Camera-type eye (tissue), 1 donor: ENCODE results near the gene PF4V1. TPM values are rescaled to one million over a fixed set of nuclear protein-coding genes. Genes with fewer than 3 reads are reported as not detected.

Source experiments
- total RNA-seq: library from RNA; depleted of rRNA; stranded (reverse); fragments of >200 nt; gene quantifications from one replicate; pipeline ENCODE4 v1.2.3, GENCODE V29; 2014

Gene PF4V1
- not detected for total RNA-seq

GRCh38 chr4:73853246-73853704 lies at the start of gene PF4V1:
Gene PF4V1 (plus strand): TSS chr4:73853296. CDS start chr4:73853363, 67 bp downstream.

DNA sequence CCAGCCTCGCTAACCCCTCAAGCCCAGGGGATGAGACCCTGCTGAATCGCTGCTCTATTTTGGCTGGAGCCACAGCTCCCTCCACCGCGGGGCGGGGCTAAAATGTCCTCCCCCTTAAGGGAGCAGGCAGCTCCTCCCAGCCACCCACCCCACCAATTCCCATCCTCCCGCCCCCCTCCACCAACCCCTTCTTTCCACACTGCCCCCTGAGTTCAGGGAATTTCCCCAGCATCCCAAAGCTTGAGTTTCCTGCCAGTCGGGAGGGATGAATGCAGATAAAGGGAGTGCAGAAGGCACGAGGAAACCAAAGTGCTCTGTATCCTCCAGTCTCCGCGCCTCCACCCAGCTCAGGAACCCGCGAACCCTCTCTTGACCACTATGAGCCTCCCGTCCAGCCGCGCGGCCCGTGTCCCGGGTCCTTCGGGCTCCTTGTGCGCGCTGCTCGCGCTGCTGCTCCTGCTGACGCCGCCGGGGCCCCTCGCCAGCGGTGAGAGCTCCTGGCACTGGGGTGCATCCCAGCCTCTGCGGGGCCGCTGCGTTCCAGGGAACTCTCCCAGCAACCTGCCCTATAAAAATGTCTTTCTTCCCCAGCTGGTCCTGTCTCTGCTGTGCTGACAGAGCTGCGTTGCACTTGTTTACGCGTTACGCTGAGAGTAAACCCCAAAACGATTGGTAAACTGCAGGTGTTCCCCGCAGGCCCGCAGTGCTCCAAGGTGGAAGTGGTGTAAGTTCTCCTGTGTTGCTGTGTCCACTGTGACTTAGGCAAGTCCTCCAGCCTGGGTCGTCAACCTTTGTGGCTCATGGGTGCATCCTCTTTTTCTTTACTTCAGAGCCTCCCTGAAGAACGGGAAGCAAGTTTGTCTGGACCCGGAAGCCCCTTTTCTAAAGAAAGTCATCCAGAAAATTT lies 16.5 kb upstream of the PF4V1 start, which contains the start of gene CXCL6:
Gene CXCL6, plus strand, starts transcription at position 306 of the 907 bp plus-strand sequence. Its CDS starts 73 bp downstream, at position 379.

GRCh38 chr4:73869130-73870055 lies 16.3 kb downstream of the PF4V1 start, which contains the start of gene CXCL1:
Gene CXCL1 (plus strand): TSS chr4:73869393. CDS start chr4:73869471, 78 bp downstream.

Other genes with a start within 250 kb of the PF4V1 start
- 4.2 TPM for gene RASSF6, start 232.9 kb upstream of the PF4V1 start, total RNA-seq
- 4.7 TPM for gene CXCL8, start 112.7 kb upstream of the PF4V1 start, total RNA-seq
- not detected for gene CXCL6, start 16.6 kb upstream of the PF4V1 start, total RNA-seq
- 2.7 TPM for gene CXCL1, start 16.1 kb downstream of the PF4V1 start, total RNA-seq
- 4.5 TPM for gene PF4, start 128.7 kb downstream of the PF4V1 start, total RNA-seq
- gene PPBP, start 134.9 kb downstream of the PF4V1 start, total RNA-seq = 17.5 TPM
- 0.44 TPM for gene CXCL5, start 145.4 kb downstream of the PF4V1 start, total RNA-seq
- 1.5 TPM for gene CXCL3, start 185.4 kb downstream of the PF4V1 start, total RNA-seq
- gene CXCL2, start 245.9 kb downstream of the PF4V1 start, total RNA-seq = 6.0 TPM